ENCODE measurements around the gene MXD1.

Gene MXD1

GRCh38 chr2:69943843-69944525 lies 29.1 kb downstream of the MXD1 start:
- Histone ChIP-seq H3K36me3 (ENCODE audit: control insufficient read depth in 5 of 5, insufficient read depth in 5 of 5, low read length in 5 of 5) (peaks cover 19 to 42% (median 22%) of the 10 kb centered on the region in 5 donors), H3K4me1 (ENCODE audit: control insufficient read depth in 5 of 5, insufficient read depth in 5 of 5, low read length in 5 of 5) (peaks cover 0 to 13% (median 4%) of the 10 kb centered on the region in 5 donors), H3K27me3 (ENCODE audit: control insufficient read depth in 5 of 5, insufficient read depth in 4 of 5, low read length in 5 of 5) (peaks cover 0 to 5% (median 0%) of the 10 kb centered on the region in 5 donors), H3K9ac (ENCODE audit: low read length in 5 of 5) (no peak overlapping the region), H3K27ac (ENCODE audit: low read depth, low read length) (no peak overlapping the region), H3K9me3 (ENCODE audit: control insufficient read depth in 5 of 5, low read length in 5 of 5) (no peaks in the 10 kb centered on the region), H3K4me3 (ENCODE audit: low read depth in 1 of 5, low read length in 5 of 5) (no peak overlapping the region)

DNA sequence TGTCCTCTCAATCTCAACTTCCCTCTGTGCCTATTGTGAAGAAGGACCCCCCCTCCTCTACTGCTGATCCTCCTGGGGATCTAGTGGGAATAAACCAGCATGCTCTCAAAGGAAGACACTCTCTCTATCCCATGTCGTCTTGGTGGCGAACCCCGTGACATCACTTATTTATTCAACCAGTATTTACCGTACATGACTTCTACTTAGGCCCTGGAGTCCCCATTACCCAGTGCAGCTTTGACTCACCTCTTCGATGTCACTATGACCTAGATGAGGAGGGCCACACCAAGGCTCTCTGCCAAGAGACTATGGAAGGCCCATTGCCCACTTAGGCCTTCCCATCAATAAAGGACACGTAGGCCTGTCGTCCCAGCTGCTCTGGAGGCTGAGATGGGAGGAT lies 29.8 kb downstream of the MXD1 start:
- no peaks in the 10 kb centered on the region for H3K9me3 ChIP-seq (ENCODE audit: control insufficient read depth in 5 of 5, low read length in 5 of 5)
- H3K4me3 ChIP-seq (ENCODE audit: low read depth in 1 of 5, low read length in 5 of 5), result no peak overlapping the region
- H3K27ac ChIP-seq (ENCODE audit: low read depth, low read length), result no peak overlapping the region
- H3K9ac ChIP-seq (ENCODE audit: low read length in 5 of 5), result no peak overlapping the region
- H3K4me1 ChIP-seq (ENCODE audit: control insufficient read depth in 5 of 5, insufficient read depth in 5 of 5, low read length in 5 of 5), result peaks cover 0 to 13% (median 4%) of the 10 kb centered on the region in 5 donors
- peaks cover 0 to 5% (median 0%) of the 10 kb centered on the region in 5 donors for H3K27me3 ChIP-seq (ENCODE audit: control insufficient read depth in 5 of 5, insufficient read depth in 4 of 5, low read length in 5 of 5)
- H3K36me3 ChIP-seq (ENCODE audit: control insufficient read depth in 5 of 5, insufficient read depth in 5 of 5, low read length in 5 of 5), result peaks cover 13 to 35% (median 19%) of the 10 kb centered on the region in 5 donors

DNA sequence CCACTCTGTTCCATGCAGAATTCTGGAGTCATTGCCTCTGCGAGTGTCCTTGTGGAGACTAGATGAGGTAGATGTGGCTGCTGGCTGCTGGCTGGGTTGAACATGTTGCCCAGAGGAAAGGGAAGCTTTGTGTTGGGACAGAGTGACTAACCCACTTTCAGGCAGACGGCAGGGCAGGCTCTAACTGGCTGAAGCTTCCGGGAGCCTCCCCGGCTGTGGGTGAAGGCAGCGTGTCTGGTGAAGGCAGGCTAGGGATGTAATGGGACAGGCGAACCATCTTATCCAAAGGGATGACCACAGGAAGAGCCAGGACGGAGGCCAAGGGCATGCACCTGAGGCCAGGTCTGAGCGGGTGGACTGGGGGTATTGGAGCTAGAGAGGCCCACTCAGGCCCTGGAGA lies 30.5 kb downstream of the MXD1 start:
- Histone ChIP-seq H3K27me3 (ENCODE audit: control insufficient read depth in 5 of 5, insufficient read depth in 4 of 5, low read length in 5 of 5) (peaks cover 0 to 5% (median 0%) of the 10 kb centered on the region in 5 donors), H3K9me3 (ENCODE audit: control insufficient read depth in 5 of 5, low read length in 5 of 5) (no peaks in the 10 kb centered on the region), H3K4me3 (ENCODE audit: low read depth in 1 of 5, low read length in 5 of 5) (no peak overlapping the region), H3K36me3 (ENCODE audit: control insufficient read depth in 5 of 5, insufficient read depth in 5 of 5, low read length in 5 of 5) (peaks cover 11 to 29% (median 18%) of the 10 kb centered on the region in 5 donors), H3K27ac (ENCODE audit: low read depth, low read length) (no peak overlapping the region), H3K9ac (ENCODE audit: low read length in 5 of 5) (no peak overlapping the region), H3K4me1 (ENCODE audit: control insufficient read depth in 5 of 5, insufficient read depth in 5 of 5, low read length in 5 of 5) (peaks cover 0 to 13% (median 4%) of the 10 kb centered on the region in 5 donors)

DNA sequence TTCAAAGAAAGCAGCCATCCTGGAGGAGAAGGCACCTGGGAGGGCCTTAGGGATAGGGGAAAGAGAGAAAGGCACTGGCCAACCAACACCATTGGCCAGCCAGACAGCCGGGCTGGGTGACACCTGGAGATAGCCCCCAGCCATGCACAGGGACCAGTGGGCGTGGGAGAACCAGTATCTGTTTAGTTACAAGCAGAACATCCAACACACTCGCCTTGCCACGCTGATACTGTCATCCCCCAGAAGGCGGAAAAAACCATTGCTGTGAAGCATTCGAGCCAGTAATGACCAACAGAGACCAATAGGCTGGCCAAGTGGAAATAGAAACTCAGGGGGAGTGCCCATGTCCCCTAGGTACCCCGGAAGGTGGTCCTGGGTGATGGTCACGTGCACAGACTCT lies 31.0 kb downstream of the MXD1 start:
- Histone ChIP-seq H3K4me3 (ENCODE audit: low read depth in 1 of 5, low read length in 5 of 5) (no peak overlapping the region), H3K9ac (ENCODE audit: low read length in 5 of 5) (no peak overlapping the region), H3K9me3 (ENCODE audit: control insufficient read depth in 5 of 5, low read length in 5 of 5) (no peaks in the 10 kb centered on the region), H3K36me3 (ENCODE audit: control insufficient read depth in 5 of 5, insufficient read depth in 5 of 5, low read length in 5 of 5) (peaks cover 11 to 24% (median 14%) of the 10 kb centered on the region in 5 donors), H3K27me3 (ENCODE audit: control insufficient read depth in 5 of 5, insufficient read depth in 4 of 5, low read length in 5 of 5) (peaks cover 0 to 5% (median 0%) of the 10 kb centered on the region in 5 donors), H3K27ac (ENCODE audit: low read depth, low read length) (no peak overlapping the region), H3K4me1 (ENCODE audit: control insufficient read depth in 5 of 5, insufficient read depth in 5 of 5, low read length in 5 of 5) (peaks cover 0 to 13% (median 4%) of the 10 kb centered on the region in 5 donors)

GRCh38 chr2:69946351-69947324 lies 31.7 kb downstream of the MXD1 start:
- Histone ChIP-seq H3K27ac (ENCODE audit: low read depth, low read length) (no peak overlapping the region), H3K9me3 (ENCODE audit: control insufficient read depth in 5 of 5, low read length in 5 of 5) (no peaks in the 10 kb centered on the region), H3K27me3 (ENCODE audit: control insufficient read depth in 5 of 5, insufficient read depth in 4 of 5, low read length in 5 of 5) (peaks cover 0 to 5% (median 0%) of the 10 kb centered on the region in 5 donors), H3K4me1 (ENCODE audit: control insufficient read depth in 5 of 5, insufficient read depth in 5 of 5, low read length in 5 of 5) (peaks cover 0 to 13% (median 4%) of the 10 kb centered on the region in 5 donors), H3K9ac (ENCODE audit: low read length in 5 of 5) (no peak overlapping the region), H3K36me3 (ENCODE audit: control insufficient read depth in 5 of 5, insufficient read depth in 5 of 5, low read length in 5 of 5) (peaks cover 11 to 20% (median 12%) of the 10 kb centered on the region in 5 donors), H3K4me3 (ENCODE audit: low read depth in 1 of 5, low read length in 5 of 5) (no peak overlapping the region)

- H3K27ac ChIP-seq (ENCODE audit: low read depth, low read length), result no peak overlapping the region
- H3K4me1 ChIP-seq (ENCODE audit: control insufficient read depth in 5 of 5, insufficient read depth in 5 of 5, low read length in 5 of 5), result peaks cover 0 to 13% (median 4%) of the 10 kb centered on the region in 5 donors
- peaks cover 0 to 5% (median 0%) of the 10 kb centered on the region in 5 donors for H3K27me3 ChIP-seq (ENCODE audit: control insufficient read depth in 5 of 5, insufficient read depth in 4 of 5, low read length in 5 of 5)
- H3K36me3 ChIP-seq (ENCODE audit: control insufficient read depth in 5 of 5, insufficient read depth in 5 of 5, low read length in 5 of 5), result peaks cover 4 to 13% (median 11%) of the 10 kb centered on the region in 5 donors
- no peaks in the 10 kb centered on the region for H3K9me3 ChIP-seq (ENCODE audit: control insufficient read depth in 5 of 5, low read length in 5 of 5)
- no peak overlapping the region for H3K4me3 ChIP-seq (ENCODE audit: low read depth in 1 of 5, low read length in 5 of 5)
- H3K9ac ChIP-seq (ENCODE audit: low read length in 5 of 5), result no peak overlapping the region
These were observed 32.5 kb downstream of the MXD1 start for GRCh38 chr2:69947325-69947931.

- H3K36me3 ChIP-seq (ENCODE audit: control insufficient read depth in 5 of 5, insufficient read depth in 5 of 5, low read length in 5 of 5), result peaks cover 0 to 5% (median 4%) of the 10 kb centered on the region in 5 donors
- H3K27me3 ChIP-seq (ENCODE audit: control insufficient read depth in 5 of 5, insufficient read depth in 4 of 5, low read length in 5 of 5), result peaks cover 0 to 5% (median 0%) of the 10 kb centered on the region in 5 donors
- no peak overlapping the region for H3K27ac ChIP-seq (ENCODE audit: low read depth, low read length)
- peaks cover 0 to 18% (median 8%) of the 10 kb centered on the region in 5 donors for H3K4me1 ChIP-seq (ENCODE audit: control insufficient read depth in 5 of 5, insufficient read depth in 5 of 5, low read length in 5 of 5)
- peak overlapping the region in 1 of 5 donors; percentile 18 for H3K9ac ChIP-seq (ENCODE audit: low read length in 5 of 5)
- no peak overlapping the region for H3K4me3 ChIP-seq (ENCODE audit: low read depth in 1 of 5, low read length in 5 of 5)
- H3K9me3 ChIP-seq (ENCODE audit: control insufficient read depth in 5 of 5, low read length in 5 of 5), result no peaks in the 10 kb centered on the region
These were observed 33.4 kb downstream of the MXD1 start for GRCh38 chr2:69948032-69948962.

GRCh38 chr2:69948963-69949645 lies 34.2 kb downstream of the MXD1 start:
- Histone ChIP-seq H3K9me3 (ENCODE audit: control insufficient read depth in 5 of 5, low read length in 5 of 5) (no peaks in the 10 kb centered on the region), H3K4me3 (ENCODE audit: low read depth in 1 of 5, low read length in 5 of 5) (no peak overlapping the region), H3K9ac (ENCODE audit: low read length in 5 of 5) (no peak overlapping the region), H3K36me3 (ENCODE audit: control insufficient read depth in 5 of 5, insufficient read depth in 5 of 5, low read length in 5 of 5) (no peaks in the 10 kb centered on the region), H3K27ac (ENCODE audit: low read depth, low read length) (no peak overlapping the region), H3K27me3 (ENCODE audit: control insufficient read depth in 5 of 5, insufficient read depth in 4 of 5, low read length in 5 of 5) (peaks cover 0 to 5% (median 0%) of the 10 kb centered on the region in 5 donors), H3K4me1 (ENCODE audit: control insufficient read depth in 5 of 5, insufficient read depth in 5 of 5, low read length in 5 of 5) (peaks cover 0 to 18% (median 8%) of the 10 kb centered on the region in 5 donors)

Measured in subcutaneous abdominal adipose tissue (tissue), 5 donors.